Activated CD8-positive, alpha-beta memory T cell treated with anti-CD3 and anti-CD28 coated beads, Interleukin-2, amount 10 ng/mL, durations not matched to agents 7 days and 5 days (primary cell): ENCODE results near the gene TUG1. TPM values are rescaled to one million over a fixed set of nuclear protein-coding genes. Genes with fewer than 3 reads are reported as not detected.

Experiments
- ATAC-seq: fragments of 150-1000 bp; cut with Tn5 transposase; one replicate; pipeline ENCODE4 v1.10.0; 2021; ENCODE audit warnings: moderate library complexity
- CTCF ChIA-PET: fragments of 350-600 bp; sonication (Branson Sonifier 250); formaldehyde crosslinking; loops from one replicate; lab custom pipeline; 2021; ENCODE audit warnings: antibody characterized with exemption; lab: Charles Lee
- DNase-seq: peaks from one replicate; pipeline ENCODE4 v3.0.0-alpha.2; 2020
- H3K27ac Mint-ChIP-seq: one replicate; pipeline ENCODE4 v1.8.0; 2021; ENCODE audit warnings: mild to moderate bottlenecking, mixed read lengths
- H3K27me3 Mint-ChIP-seq: one replicate; pipeline ENCODE4 v1.8.0; 2021; ENCODE audit warnings: mixed read lengths
- H3K36me3 Mint-ChIP-seq: one replicate; pipeline ENCODE4 v1.8.0; 2021; ENCODE audit warnings: mild to moderate bottlenecking, mixed read lengths
- H3K4me1 Mint-ChIP-seq: one replicate; pipeline ENCODE4 v1.8.0; 2021; ENCODE audit warnings: mixed read lengths
- H3K4me3 Mint-ChIP-seq: one replicate; pipeline ENCODE4 v1.8.0; 2021; ENCODE audit warnings: mild to moderate bottlenecking, moderate library complexity, mixed read lengths
- H3K9me3 Mint-ChIP-seq: one replicate; pipeline ENCODE4 v1.8.0; 2022; ENCODE audit warnings: low read depth, mixed read lengths
- total RNA-seq, 2 experiments: library from RNA; stranded (reverse); gene quantifications; one replicate each; pipeline ENCODE4 v1.2.3, GENCODE V29; 2021

TUG1 gene
- total RNA-seq, 2 experiments from 2014 or later, result 56.7 to 69.8 TPM

- Mint-ChIP-seq H3K27me3 (no peaks in the 10 kb centered on the region), H3K36me3 (peaks cover 50% of the 10 kb centered on the region), H3K9me3 (no peaks in the 10 kb centered on the region), H3K4me3 (no peak overlapping the region), H3K27ac (no peak overlapping the region), H3K4me1 (no peaks in the 10 kb centered on the region)
- no peak for DNase-seq
- CTCF ChIA-PET, result interaction anchor here (1.0 kb wide), 1 partner anchor 11 kb away, joined by 5 read pairs; no protein-coding TSS in a partner anchor
- ATAC-seq, result no peak
These were observed 36.4 kb upstream of the TUG1 start for GRCh38 chr22:30932661-30933060.

DNA sequence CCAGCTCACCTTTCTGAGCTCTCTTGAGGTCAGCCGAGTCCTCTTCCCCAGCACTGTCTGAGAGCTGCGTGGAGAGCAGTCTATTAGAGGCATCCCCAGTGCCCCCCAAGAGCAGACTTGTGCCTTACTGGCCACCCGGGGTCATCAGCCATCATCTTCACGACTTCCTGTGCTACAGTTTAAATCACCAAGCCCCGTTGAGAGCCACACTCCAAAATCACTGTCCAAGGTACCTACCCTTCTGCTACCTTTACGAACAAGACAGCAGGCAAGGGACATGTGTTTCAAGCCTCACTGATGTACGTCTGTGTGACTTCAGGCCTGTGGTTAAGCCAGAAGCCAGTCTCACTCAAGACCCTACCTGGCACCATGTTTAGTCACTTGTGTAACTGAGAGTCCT lies 35.6 kb upstream of the TUG1 start:
- CTCF ChIA-PET, result no interaction called here
- no peak overlapping the region for H3K27ac Mint-ChIP-seq
- H3K36me3 Mint-ChIP-seq, result peaks cover 53% of the 10 kb centered on the region
- no peaks in the 10 kb centered on the region for H3K9me3 Mint-ChIP-seq
- no peak overlapping the region for H3K4me3 Mint-ChIP-seq
- H3K27me3 Mint-ChIP-seq, result no peaks in the 10 kb centered on the region
- DNase-seq, result no peak
- no peaks in the 10 kb centered on the region for H3K4me1 Mint-ChIP-seq
- no peak for ATAC-seq

DNA sequence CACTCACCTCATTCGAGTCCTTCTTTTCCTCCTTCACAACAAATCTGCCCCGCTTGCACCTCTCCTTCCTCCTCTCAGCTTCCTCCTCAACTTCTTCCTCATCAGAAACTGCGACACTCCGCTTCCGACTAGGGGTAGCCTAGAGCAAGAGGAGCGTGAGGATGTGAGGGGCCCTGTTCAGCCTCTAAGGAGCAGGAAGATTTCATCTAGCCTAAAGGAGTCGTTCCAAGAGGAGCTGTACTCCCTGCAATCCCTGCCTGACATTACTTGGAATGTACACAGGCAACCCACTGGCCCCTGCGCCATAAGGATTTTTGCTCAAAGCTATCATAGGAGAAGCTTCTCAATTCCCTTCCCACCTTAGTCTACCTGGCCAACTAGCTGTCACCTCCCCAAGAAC lies 35.0 kb upstream of the TUG1 start:
- DNase-seq, result no peak
- Mint-ChIP-seq H3K4me1 (no peaks in the 10 kb centered on the region), H3K4me3 (no peak overlapping the region), H3K27me3 (no peaks in the 10 kb centered on the region), H3K9me3 (no peaks in the 10 kb centered on the region), H3K27ac (no peak overlapping the region), H3K36me3 (peaks cover 56% of the 10 kb centered on the region)
- CTCF ChIA-PET, result no interaction called here
- no peak for ATAC-seq

DNA sequence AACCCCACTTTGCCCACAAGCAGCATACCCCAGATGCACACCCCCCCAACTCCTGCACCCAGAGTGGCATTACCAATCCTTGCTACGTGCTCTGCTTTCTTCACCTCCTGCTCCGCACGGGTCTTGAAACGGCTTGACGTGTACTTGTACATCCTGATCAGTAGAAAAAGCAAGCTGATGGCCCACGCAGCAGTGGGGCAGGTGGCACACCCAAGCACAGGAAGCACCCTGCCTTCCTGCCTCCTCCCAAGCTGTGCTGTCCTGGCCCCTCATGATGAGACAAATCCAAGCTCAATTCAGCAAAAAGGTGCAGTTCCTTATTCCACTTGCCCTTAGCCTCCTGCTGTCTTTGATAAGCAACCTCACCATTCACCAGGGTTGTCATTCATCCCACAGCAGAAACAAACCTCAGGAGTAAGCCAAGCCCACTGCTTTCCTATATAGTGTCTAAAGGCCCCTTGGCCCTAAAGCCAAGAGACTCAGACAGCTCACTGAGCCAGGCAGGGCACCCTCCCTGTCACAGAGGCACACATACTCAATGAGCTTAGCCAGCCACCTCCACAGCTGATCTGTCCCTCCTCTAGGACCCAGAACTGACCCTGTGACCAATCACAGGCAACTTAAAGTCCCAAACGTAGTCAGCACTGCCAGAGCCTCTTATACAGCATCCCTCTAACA lies 28.2 kb upstream of the TUG1 start:
- ATAC-seq (peak; percentile 34), DNase-seq (peak; percentile 50)
- Mint-ChIP-seq H3K9me3 (no peaks in the 10 kb centered on the region), H3K36me3 (peaks cover 71% of the 10 kb centered on the region), H3K27me3 (no peaks in the 10 kb centered on the region), H3K27ac (peak overlapping the region; percentile 77), H3K4me1 (peaks cover 54% of the 10 kb centered on the region), H3K4me3 (peak overlapping the region; percentile 14)
- CTCF ChIA-PET, result interaction anchor here (1.0 to 1.5 kb wide), 5 partner anchors 14 to 306 kb away, joined by 3 to 6 read pairs (median 3); partner anchors contain the start of genes MORC2, SLC35E4 and TUG1

GRCh38 chr22:30941363-30941740 lies 27.7 kb upstream of the TUG1 start:
- CTCF ChIA-PET, result interaction anchor here (1.0 to 1.8 kb wide), 4 partner anchors 28 to 306 kb away, joined by 3 to 5 read pairs (median 4); partner anchors contain the start of genes MORC2, SLC35E4 and TUG1
- H3K27ac Mint-ChIP-seq, result peak overlapping the region; percentile 77
- H3K4me1 Mint-ChIP-seq, result peaks cover 60% of the 10 kb centered on the region
- no peak for DNase-seq
- no peak for ATAC-seq
- peaks cover 71% of the 10 kb centered on the region for H3K36me3 Mint-ChIP-seq
- H3K4me3 Mint-ChIP-seq, result no peak overlapping the region
- no peaks in the 10 kb centered on the region for H3K27me3 Mint-ChIP-seq
- H3K9me3 Mint-ChIP-seq, result no peaks in the 10 kb centered on the region

DNA sequence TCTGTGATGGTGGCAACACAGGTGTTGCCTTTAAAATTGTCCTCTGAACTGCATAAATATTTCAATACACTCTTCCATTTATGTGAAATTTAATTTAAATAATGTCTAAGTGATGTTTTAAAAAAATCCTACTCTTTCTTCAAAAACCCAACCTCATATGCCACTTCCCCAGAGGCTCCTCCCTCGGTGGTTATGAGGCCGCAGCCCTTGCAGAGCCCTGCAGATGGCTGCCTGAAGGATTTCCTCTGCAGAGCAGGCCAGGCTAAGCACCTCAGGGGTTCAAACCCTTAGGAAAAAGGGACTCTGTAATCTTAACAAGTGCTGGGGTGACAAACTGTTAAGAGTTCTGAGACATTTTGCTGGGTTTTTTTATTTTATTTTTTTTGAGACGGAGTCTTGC lies 25.7 kb upstream of the TUG1 start:
- Mint-ChIP-seq H3K9me3 (no peaks in the 10 kb centered on the region), H3K27ac (peak overlapping the region; percentile 77), H3K36me3 (peaks cover 58% of the 10 kb centered on the region), H3K27me3 (no peaks in the 10 kb centered on the region), H3K4me3 (no peak overlapping the region), H3K4me1 (peaks cover 64% of the 10 kb centered on the region)
- DNase-seq, result peak; percentile 92
- CTCF ChIA-PET, result interaction anchor here (1.8 kb wide), 1 partner anchor 142 kb away, joined by 5 read pairs; no protein-coding TSS in a partner anchor
- peak; percentile 93 for ATAC-seq

DNA sequence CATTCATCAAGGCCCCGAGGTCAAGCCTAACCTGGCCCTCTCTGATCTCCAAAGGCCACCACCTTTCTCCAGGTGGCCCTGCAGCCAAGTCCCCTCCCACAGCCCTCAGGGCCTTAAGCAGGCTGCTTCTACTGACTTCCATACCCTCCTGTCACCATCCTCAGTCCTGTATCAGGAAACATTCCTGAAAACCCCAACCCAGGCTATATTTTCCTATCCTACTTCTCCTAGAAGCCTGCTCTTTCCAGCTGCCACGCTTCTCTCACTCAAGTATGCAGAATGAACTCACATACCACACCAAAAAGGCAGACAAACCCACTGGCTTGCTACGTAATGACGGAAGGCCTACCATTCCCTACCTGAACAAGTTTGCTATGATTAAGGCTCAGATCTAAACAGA lies 24.1 kb upstream of the TUG1 start:
- Mint-ChIP-seq H3K4me3 (no peak overlapping the region), H3K4me1 (peaks cover 61% of the 10 kb centered on the region), H3K27me3 (no peaks in the 10 kb centered on the region), H3K27ac (peak overlapping the region; percentile 77), H3K36me3 (peaks cover 59% of the 10 kb centered on the region), H3K9me3 (no peaks in the 10 kb centered on the region)
- ATAC-seq, result no peak
- CTCF ChIA-PET, result interaction anchor here (1.8 to 2.6 kb wide), 2 partner anchors 21 to 140 kb away, joined by 6 to 20 read pairs; no protein-coding TSS in a partner anchor
- no peak for DNase-seq

GRCh38 chr22:30945653-30946052 lies 23.4 kb upstream of the TUG1 start:
- CTCF ChIA-PET, result interaction anchor here (0.6 to 2.6 kb wide), 6 partner anchors 21 to 143 kb away, joined by 3 to 20 read pairs (median 10); partner anchors contain the start of genes MORC2 and TUG1
- peak overlapping the region; percentile 50 for H3K27ac Mint-ChIP-seq
- H3K36me3 Mint-ChIP-seq, result peaks cover 57% of the 10 kb centered on the region
- DNase-seq, result no peak
- peaks cover 55% of the 10 kb centered on the region for H3K4me1 Mint-ChIP-seq
- H3K9me3 Mint-ChIP-seq, result no peaks in the 10 kb centered on the region
- no peaks in the 10 kb centered on the region for H3K27me3 Mint-ChIP-seq
- no peak overlapping the region for H3K4me3 Mint-ChIP-seq
- no peak for ATAC-seq

GRCh38 chr22:30946354-30946753 lies 22.7 kb upstream of the TUG1 start:
- Mint-ChIP-seq H3K4me3 (no peak overlapping the region), H3K27ac (peak overlapping the region; percentile 50), H3K9me3 (no peaks in the 10 kb centered on the region), H3K27me3 (no peaks in the 10 kb centered on the region), H3K36me3 (peaks cover 54% of the 10 kb centered on the region), H3K4me1 (peaks cover 50% of the 10 kb centered on the region)
- CTCF ChIA-PET, result interaction anchor here (0.6 to 2.6 kb wide), 8 partner anchors 10 to 142 kb away, joined by 3 to 20 read pairs (median 8); partner anchors contain the start of genes MORC2 and TUG1
- DNase-seq (no peak), ATAC-seq (no peak)

- peaks cover 49% of the 10 kb centered on the region for H3K36me3 Mint-ChIP-seq
- CTCF ChIA-PET, result interaction anchor here (0.8 to 2.6 kb wide), 6 partner anchors 9 to 141 kb away, joined by 3 to 20 read pairs (median 10); partner anchors contain the start of genes MORC2 and TUG1
- no peak overlapping the region for H3K4me3 Mint-ChIP-seq
- DNase-seq (no peak), ATAC-seq (no peak)
- peaks cover 48% of the 10 kb centered on the region for H3K4me1 Mint-ChIP-seq
- H3K9me3 Mint-ChIP-seq, result no peaks in the 10 kb centered on the region
- no peak overlapping the region for H3K27ac Mint-ChIP-seq
- H3K27me3 Mint-ChIP-seq, result no peaks in the 10 kb centered on the region
These were observed 21.8 kb upstream of the TUG1 start for GRCh38 chr22:30947173-30947815.

DNA sequence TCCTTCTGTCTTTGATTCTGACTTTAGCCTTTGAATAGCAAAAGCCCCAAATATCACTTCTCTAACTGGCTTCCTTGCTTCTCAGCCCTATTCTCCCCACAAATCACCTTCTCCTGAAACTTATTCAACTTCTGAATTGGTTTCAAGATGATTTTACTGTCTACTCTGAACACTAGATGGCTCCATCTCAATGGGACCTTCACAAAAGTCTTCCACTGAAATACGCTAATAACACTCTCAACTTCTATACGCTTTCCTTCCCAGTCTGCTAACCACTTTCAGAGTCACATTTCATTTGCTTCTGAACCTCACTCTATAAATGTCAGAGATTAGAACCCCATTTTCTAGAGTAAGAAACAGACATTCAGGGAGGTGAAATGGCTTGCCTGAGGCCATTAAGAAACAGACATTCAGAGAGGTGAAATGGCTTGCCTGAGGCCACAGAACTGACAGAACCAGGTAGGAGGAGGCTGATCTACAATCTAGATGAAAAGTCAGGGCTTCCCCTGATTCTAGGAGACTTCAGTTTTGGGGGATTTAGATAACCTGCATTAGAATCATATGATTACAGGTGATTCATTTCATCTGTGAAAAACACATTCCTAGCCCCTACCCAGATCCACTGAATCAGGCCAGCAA lies 21.1 kb upstream of the TUG1 start:
- Mint-ChIP-seq H3K9me3 (no peaks in the 10 kb centered on the region), H3K36me3 (peaks cover 49% of the 10 kb centered on the region), H3K27ac (no peak overlapping the region), H3K4me3 (no peak overlapping the region), H3K4me1 (peaks cover 49% of the 10 kb centered on the region), H3K27me3 (no peaks in the 10 kb centered on the region)
- CTCF ChIA-PET, result interaction anchor here (2.5 to 3.6 kb wide), 2 partner anchors 135 to 138 kb away, joined by 16 to 21 read pairs; no protein-coding TSS in a partner anchor
- DNase-seq (no peak), ATAC-seq (no peak)

DNA sequence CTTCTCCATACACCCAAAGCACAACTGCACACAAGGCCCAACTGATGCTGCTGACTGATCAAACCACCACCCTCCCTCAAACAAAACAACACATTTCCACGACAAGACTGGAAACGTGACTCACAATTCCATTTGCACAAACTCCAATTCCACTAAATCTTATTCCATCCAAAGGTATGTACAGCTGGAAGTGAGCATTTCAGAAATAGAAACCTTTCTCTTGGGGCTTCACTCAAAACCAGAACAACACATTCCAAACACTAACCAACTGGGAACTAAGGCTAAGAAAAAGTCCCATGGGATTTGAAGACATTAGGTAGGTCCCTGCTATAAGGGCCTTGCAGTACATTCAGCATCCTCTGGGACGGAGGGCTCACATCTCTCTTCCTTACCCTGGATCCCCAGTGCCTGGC lies 20.1 kb upstream of the TUG1 start:
- Mint-ChIP-seq H3K4me1 (peaks cover 39% of the 10 kb centered on the region), H3K9me3 (no peaks in the 10 kb centered on the region), H3K36me3 (peaks cover 49% of the 10 kb centered on the region), H3K27ac (no peak overlapping the region), H3K4me3 (no peak overlapping the region), H3K27me3 (no peaks in the 10 kb centered on the region)
- CTCF ChIA-PET, result interaction anchor here (1.5 to 3.6 kb wide), 2 partner anchors 28 to 137 kb away, joined by 4 to 21 read pairs; no protein-coding TSS in a partner anchor
- DNase-seq, result no peak
- ATAC-seq, result no peak
